Caki2 (cell line): ENCODE data around the gene LRRC8E. TPM values are rescaled to one million over a fixed set of nuclear protein-coding genes. Genes with fewer than 3 reads are reported as not detected.
"Not testable (repeated sequence)": the region's sequence is repeated elsewhere in the genome, so short reads cannot be mapped to it uniquely, and the experiment has no call there.

Experiments
- DNase-seq: peaks from one replicate; pipeline ENCODE4 v3.0.0-alpha.2; 2015; ENCODE audit warnings: low read depth
- in situ Hi-C: cut with HindIII; loops from 2 replicates; pipeline ENCODE4 v1.10.0; 2016; ENCODE audit warnings: low sequenced_read_pairs, low pct_unique_long_range_greater_than_20kb, mixed read lengths
- total RNA-seq: library from RNA; depleted of rRNA; stranded (reverse); fragments of >200 nt; shearing (Covaris generic); gene quantifications from 2 replicates; pipeline ENCODE4 v1.2.3, GENCODE V29; 2014; ENCODE audit warnings: low replicate concordance

LRRC8E gene
- total RNA-seq, 1 experiment from 2014 or later, result 14.7 TPM

DNA sequence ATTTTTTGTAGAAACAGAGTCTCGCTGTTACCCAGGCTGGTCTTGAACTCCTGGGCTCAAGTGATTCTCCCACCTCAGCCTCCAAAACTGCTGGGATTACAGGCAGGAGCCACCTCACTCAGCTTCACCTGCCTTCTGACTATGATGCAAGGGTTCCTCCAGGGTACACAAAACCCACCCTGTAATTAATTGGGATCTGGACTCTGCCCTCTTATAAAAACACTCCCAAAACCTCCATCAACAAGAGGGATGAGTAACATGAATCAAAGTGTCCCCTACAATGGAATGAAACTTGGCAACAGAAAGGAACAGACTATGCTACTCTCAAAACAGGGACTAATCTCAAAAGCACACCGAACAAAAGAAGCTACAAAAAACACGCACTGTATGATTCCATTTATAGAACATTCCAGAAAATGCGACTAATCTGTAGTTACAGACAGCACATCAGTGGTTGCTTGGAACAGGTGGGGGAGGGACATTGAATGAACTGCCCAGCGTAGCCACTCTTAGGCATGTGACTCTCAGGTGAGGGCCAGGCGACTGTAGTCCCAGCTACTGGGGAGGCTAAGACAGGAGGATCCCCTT lies 11.0 kb upstream of the LRRC8E start:
- no peak for DNase-seq
- in situ Hi-C loops, result no loop called here

- no peak for DNase-seq
- in situ Hi-C loops, result no loop called here
Observed at GRCh38 chr19:7879111-7879807, 9.1 kb upstream of the LRRC8E start.

GRCh38 chr19:7879836-7880235 lies 8.5 kb upstream of the LRRC8E start:
- in situ Hi-C loops, result no loop called here
- no peak for DNase-seq

- in situ Hi-C loops, result no loop called here
- DNase-seq, result no peak
Observed at GRCh38 chr19:7881910-7882309, 6.4 kb upstream of the LRRC8E start.

GRCh38 chr19:7883105-7883504 lies 5.2 kb upstream of the LRRC8E start:
- no peak for DNase-seq
- in situ Hi-C loops, result no loop called here

- in situ Hi-C loops, result no loop called here
- DNase-seq, result no peak
Observed at GRCh38 chr19:7883796-7884570, 4.3 kb upstream of the LRRC8E start.

DNA sequence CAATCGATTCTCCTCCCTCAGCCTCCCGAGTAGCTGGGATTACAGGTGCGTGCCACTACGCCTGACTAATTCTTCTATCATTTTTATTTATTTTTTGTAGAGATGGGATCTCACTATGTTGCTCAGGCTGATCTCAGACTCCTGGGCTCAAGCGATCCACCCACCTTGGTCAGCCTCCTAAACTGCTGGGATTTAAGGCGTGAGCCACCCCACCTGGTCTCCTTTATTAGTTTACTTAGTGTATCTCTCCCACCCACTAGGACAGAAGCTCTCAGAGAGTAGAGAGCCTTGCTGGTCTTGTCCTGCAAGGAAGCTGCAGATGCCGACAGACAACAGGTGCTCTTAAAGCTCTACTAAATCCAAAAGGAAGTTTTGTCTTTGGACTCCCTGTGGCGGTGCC lies 2.5 kb upstream of the LRRC8E start:
- in situ Hi-C loops, result no loop called here

DNA sequence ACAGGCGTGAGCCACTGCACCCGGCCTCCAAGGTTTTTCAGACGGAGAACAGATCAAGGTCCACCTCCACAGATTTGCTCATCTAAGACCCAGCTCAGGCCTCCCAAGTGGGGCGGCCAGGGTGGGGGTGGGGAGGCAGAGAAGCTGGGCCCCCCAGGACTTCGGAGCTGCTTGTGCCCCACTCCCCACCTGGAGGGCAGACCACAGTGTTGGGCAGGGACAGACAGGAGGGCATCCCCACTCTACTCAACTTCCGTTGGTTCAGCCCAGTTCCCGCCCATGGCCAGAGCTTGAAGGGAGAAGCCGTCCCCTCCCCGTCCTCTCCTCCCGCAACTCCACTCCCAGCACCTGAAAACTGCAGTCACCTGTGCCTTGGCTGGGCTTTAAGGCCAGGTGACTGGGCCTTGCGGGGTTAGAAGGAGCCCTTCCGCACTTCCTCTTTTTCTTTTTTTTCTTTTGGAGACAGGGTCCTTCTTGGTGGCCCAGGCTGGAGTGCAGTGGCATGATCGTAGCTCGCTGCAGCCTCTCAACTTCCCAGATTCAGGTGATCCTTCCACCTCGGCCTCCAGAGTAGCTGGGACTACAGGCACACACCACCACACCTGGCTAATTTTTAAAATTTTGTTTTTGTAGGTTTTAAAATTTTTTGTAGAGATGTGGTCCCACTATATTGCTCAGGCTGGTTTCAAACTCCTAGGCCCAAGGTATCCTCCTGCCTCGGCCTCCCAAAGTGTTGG lies 734 bp upstream of the LRRC8E start:
- DNase-seq, result no peak
- in situ Hi-C loops, result no loop called here

More for the DNA sequence above, 2.5 kb upstream of the LRRC8E start:
- DNase-seq, result no peak

DNA sequence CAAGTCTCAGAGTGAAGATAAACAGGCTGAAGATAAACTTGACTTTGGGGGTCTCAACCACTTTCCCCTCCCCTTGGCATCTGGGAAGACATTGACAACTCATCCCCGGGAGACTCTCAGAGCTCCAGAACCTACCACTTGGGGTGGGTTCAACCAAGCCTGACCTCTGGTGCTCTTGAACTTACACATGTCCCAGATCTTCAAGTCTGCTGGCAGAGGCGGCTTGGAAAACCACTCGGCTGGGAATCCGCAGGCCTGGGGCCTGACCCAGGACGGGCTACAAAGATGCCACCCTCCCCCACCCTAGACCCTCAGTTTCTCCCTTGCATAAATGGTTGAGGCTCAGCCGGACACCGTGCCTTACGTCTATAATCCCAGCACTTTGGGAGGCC lies 512 bp downstream of the LRRC8E start:
- in situ Hi-C loops, result no loop called here
- no peak for DNase-seq

GRCh38 chr19:7893362-7894101 lies 5.2 kb downstream of the LRRC8E start:
- in situ Hi-C loops, result not testable (repeated sequence)

DNA sequence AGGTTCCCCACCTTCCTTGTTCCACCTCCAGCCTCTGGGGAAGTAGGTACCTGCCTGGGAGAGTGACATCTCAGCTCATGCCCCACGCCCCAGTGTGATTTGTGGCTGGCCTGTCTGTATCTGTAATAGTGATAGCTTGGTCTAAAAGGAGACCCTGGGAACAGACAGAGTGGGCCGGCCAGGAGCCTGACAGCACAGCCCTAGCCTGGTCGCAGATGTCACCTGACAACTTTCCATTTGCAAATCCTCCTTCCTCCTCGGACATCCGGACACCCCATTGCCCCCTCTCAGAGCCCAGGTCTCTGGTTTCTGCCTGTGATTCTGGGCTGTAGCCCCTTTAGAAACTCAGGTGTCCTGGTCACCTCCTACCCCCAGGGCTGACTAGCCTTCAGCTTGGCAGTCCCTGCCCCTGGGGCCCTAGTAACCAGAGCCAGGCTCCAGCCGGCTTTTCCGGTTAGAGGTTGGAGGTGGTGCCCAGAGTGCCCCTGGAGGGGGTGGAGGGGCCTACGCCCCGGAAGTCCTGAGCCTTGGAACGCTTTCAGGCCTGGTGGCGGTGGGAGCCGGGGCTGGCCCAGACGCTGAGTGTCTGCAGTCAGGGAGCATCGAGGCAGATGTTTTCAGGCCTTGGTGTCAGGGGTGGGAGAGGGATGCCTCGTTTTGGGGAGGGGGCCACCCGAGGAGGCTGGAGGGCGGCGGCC lies 6.5 kb downstream of the LRRC8E start:
- no peak for DNase-seq
- in situ Hi-C loops, result no loop called here

More at GRCh38 chr19:7893362-7894101, 5.2 kb downstream of the LRRC8E start:
- peak; percentile 51 for DNase-seq

GRCh38 chr19:7895565-7895964 lies 7.3 kb downstream of the LRRC8E start:
- in situ Hi-C loops, result no loop called here

DNA sequence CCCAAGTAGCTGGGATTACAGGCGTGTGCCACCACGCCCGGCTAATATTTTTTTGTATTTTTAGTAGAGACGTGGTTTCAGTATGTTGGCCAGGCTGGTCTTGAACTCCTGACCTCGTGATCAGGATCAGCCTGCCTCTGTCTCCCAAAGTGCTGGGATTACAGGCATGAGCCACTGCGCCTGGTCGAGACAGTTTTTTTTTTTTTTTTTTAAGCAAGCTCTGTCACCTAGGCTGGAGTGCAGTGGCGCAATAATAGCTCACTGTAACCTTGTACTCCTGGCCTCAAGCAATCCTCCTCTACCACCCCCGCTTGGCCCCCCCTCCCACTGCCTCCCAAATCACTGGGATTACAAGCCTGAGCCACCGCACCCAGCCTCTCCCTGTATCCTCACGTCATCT lies 9.0 kb downstream of the LRRC8E start:
- DNase-seq, result no peak
- in situ Hi-C loops, result no loop called here

More at GRCh38 chr19:7895565-7895964, 7.3 kb downstream of the LRRC8E start:
- no peak for DNase-seq

- DNase-seq, result no peak
- in situ Hi-C loops, result no loop called here
Observed at GRCh38 chr19:7898967-7899366, 10.7 kb downstream of the LRRC8E start.

- no peak for DNase-seq
- in situ Hi-C loops, result no loop called here
Observed at GRCh38 chr19:7899751-7900378, 11.6 kb downstream of the LRRC8E start.

- DNase-seq, result no peak
- in situ Hi-C loops, result no loop called here
Observed at GRCh38 chr19:7900401-7900870, 12.1 kb downstream of the LRRC8E start.

DNA sequence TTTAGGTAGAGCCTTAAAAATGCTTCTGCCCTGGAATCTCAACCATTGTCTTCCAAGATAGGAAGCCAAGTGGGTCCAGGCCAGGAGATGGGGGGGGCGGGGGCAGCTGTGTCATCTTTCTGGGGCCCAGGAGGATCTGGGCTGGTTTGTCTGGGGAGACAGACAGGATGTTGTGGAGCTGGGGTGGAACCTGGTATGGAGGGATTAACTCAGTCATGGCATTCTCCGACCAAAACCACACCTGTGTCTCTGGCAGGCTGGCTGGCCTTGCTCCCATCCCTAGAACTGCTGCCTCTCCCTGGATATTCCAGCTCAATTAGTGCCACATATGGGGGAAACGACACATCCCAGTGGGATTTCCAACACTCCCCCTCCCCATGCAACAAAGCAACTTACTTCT lies 12.6 kb downstream of the LRRC8E start:
- in situ Hi-C loops, result no loop called here
- no peak for DNase-seq
